ENCODE measurements around the gene SRPK1.

The SRPK1 gene

GRCh38 chr6:35804996-35805736 lies 115.7 kb downstream of the SRPK1 start, which contains the start of gene LHFPL5:
Gene LHFPL5 (plus strand): TSS chr6:35805352. CDS start chr6:35805671, 319 bp downstream.
- no peaks in the 10 kb centered on the region for H3K9me3 ChIP-seq (ENCODE audit: severe bottlenecking)
- no peak within 1 kb of the TSS for H3K4me3 ChIP-seq (ENCODE audit: severe bottlenecking)
- H3K27ac ChIP-seq (ENCODE audit: poor library complexity, severe bottlenecking) = no peak within 1 kb of the TSS
- no peak for TF ChIP-seq CTCF (IDR thresholded peaks at IDR 0.05; ENCODE audit: poor library complexity, severe bottlenecking)
- no peaks in the 10 kb centered on the region for H3K36me3 ChIP-seq (ENCODE audit: low read depth)
- DNase-seq (ENCODE audit: low spot score) (no peak), ATAC-seq (ENCODE audit: low read depth) (peak; percentile 74)
- peaks cover 17% of the 10 kb centered on the region for H3K4me1 ChIP-seq (ENCODE audit: insufficient read depth, poor library complexity, severe bottlenecking)
- no peaks in the 10 kb centered on the region for H3K27me3 ChIP-seq (ENCODE audit: insufficient read depth, poor library complexity, severe bottlenecking)

- TF ChIP-seq CTCF (IDR thresholded peaks at IDR 0.05; ENCODE audit: poor library complexity, severe bottlenecking) = no peak
- Histone ChIP-seq H3K9me3 (ENCODE audit: severe bottlenecking) (no peaks in the 10 kb centered on the region), H3K4me1 (ENCODE audit: insufficient read depth, poor library complexity, severe bottlenecking) (no peaks in the 10 kb centered on the region), H3K4me3 (ENCODE audit: severe bottlenecking) (no peak overlapping the region), H3K27ac (ENCODE audit: poor library complexity, severe bottlenecking) (no peak overlapping the region), H3K27me3 (ENCODE audit: insufficient read depth, poor library complexity, severe bottlenecking) (no peaks in the 10 kb centered on the region), H3K36me3 (ENCODE audit: low read depth) (no peaks in the 10 kb centered on the region)
- no peak for DNase-seq (ENCODE audit: low spot score)
- ATAC-seq (ENCODE audit: low read depth) = no peak
These were observed 119.8 kb downstream of the SRPK1 start for GRCh38 chr6:35801148-35801547.

GRCh38 chr6:35798706-35799105 lies 122.2 kb downstream of the SRPK1 start:
- Histone ChIP-seq H3K9me3 (ENCODE audit: severe bottlenecking) (no peaks in the 10 kb centered on the region), H3K36me3 (ENCODE audit: low read depth) (no peaks in the 10 kb centered on the region), H3K27me3 (ENCODE audit: insufficient read depth, poor library complexity, severe bottlenecking) (no peaks in the 10 kb centered on the region), H3K27ac (ENCODE audit: poor library complexity, severe bottlenecking) (no peak overlapping the region), H3K4me3 (ENCODE audit: severe bottlenecking) (no peak overlapping the region), H3K4me1 (ENCODE audit: insufficient read depth, poor library complexity, severe bottlenecking) (no peaks in the 10 kb centered on the region)
- no peak for DNase-seq (ENCODE audit: low spot score)
- no peak for ATAC-seq (ENCODE audit: low read depth)
- TF ChIP-seq CTCF (IDR thresholded peaks at IDR 0.05; ENCODE audit: poor library complexity, severe bottlenecking) = no peak

GRCh38 chr6:35797837-35798526 lies 122.9 kb downstream of the SRPK1 start:
- H3K9me3 ChIP-seq (ENCODE audit: severe bottlenecking) = no peaks in the 10 kb centered on the region
- no peaks in the 10 kb centered on the region for H3K4me1 ChIP-seq (ENCODE audit: insufficient read depth, poor library complexity, severe bottlenecking)
- H3K4me3 ChIP-seq (ENCODE audit: severe bottlenecking) = no peak overlapping the region
- TF ChIP-seq CTCF (IDR thresholded peaks at IDR 0.05; ENCODE audit: poor library complexity, severe bottlenecking) = no peak
- DNase-seq (ENCODE audit: low spot score) = no peak
- no peaks in the 10 kb centered on the region for H3K36me3 ChIP-seq (ENCODE audit: low read depth)
- no peak for ATAC-seq (ENCODE audit: low read depth)
- no peak overlapping the region for H3K27ac ChIP-seq (ENCODE audit: poor library complexity, severe bottlenecking)
- no peaks in the 10 kb centered on the region for H3K27me3 ChIP-seq (ENCODE audit: insufficient read depth, poor library complexity, severe bottlenecking)

GRCh38 chr6:35796236-35796635 lies 124.7 kb downstream of the SRPK1 start:
- no peak for TF ChIP-seq CTCF (IDR thresholded peaks at IDR 0.05; ENCODE audit: poor library complexity, severe bottlenecking)
- Histone ChIP-seq H3K4me1 (ENCODE audit: insufficient read depth, poor library complexity, severe bottlenecking) (no peaks in the 10 kb centered on the region), H3K27ac (ENCODE audit: poor library complexity, severe bottlenecking) (no peak overlapping the region), H3K36me3 (ENCODE audit: low read depth) (no peaks in the 10 kb centered on the region), H3K27me3 (ENCODE audit: insufficient read depth, poor library complexity, severe bottlenecking) (no peaks in the 10 kb centered on the region), H3K9me3 (ENCODE audit: severe bottlenecking) (no peaks in the 10 kb centered on the region), H3K4me3 (ENCODE audit: severe bottlenecking) (no peak overlapping the region)
- DNase-seq (ENCODE audit: low spot score) (no peak), ATAC-seq (ENCODE audit: low read depth) (no peak)
